ENCODE data around the gene SMDT1. TPM values are rescaled to one million over a fixed set of nuclear protein-coding genes. Genes with fewer than 3 reads are reported as not detected.

SMDT1 gene, protein sequence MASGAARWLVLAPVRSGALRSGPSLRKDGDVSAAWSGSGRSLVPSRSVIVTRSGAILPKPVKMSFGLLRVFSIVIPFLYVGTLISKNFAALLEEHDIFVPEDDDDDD
- polyA plus RNA-seq (ENCODE audit: insufficient read length in 10 of 10): 100 to 1,000 TPM in 9 of 10 donors, 10 to 100 TPM in 1; 94.1 to 156 (median 122) TPM
- long read RNA-seq, donor 1, transcript SMDT1-202 (3 exons, 591 nt): minor isoform, 12 of 194 reads
- long read RNA-seq, donor 1, transcript SMDT1-201 (3 exons, 1,567 nt): major isoform, 169 of 194 reads
- long read RNA-seq, donor 1, transcript SMDT1-203 (2 exons, 556 nt): minor isoform, 5 of 194 reads
- long read RNA-seq, donor 1, partial matches to known transcripts: 8 of 194 reads
- long read RNA-seq, donor 1, other reads (novel, unspliced or antisense): 0 of 194 reads
- long read RNA-seq, donor 2, transcript SMDT1-201 (3 exons, 1,567 nt): major isoform, 126 of 579 reads
- long read RNA-seq, donor 2, transcript SMDT1-202 (3 exons, 591 nt): minor isoform, 6 of 579 reads
- long read RNA-seq, donor 2, partial matches to known transcripts: 27 of 579 reads
- long read RNA-seq, donor 2, other reads (novel, unspliced or antisense): 416 of 579 reads
- long read RNA-seq, donor 3: 0 reads
- long read RNA-seq, donor 4, transcript SMDT1-202 (3 exons, 591 nt): minor isoform, 5 of 126 reads
- long read RNA-seq, donor 4, transcript SMDT1-201 (3 exons, 1,567 nt): major isoform, 119 of 126 reads
- long read RNA-seq, donor 4, partial matches to known transcripts: 0 of 126 reads
- long read RNA-seq, donor 4, other reads (novel, unspliced or antisense): 0 of 126 reads
- long read RNA-seq, donor 5, transcript SMDT1-202 (3 exons, 591 nt): minor isoform, 7 of 179 reads
- long read RNA-seq, donor 5, transcript SMDT1-201 (3 exons, 1,567 nt): major isoform, 163 of 179 reads
- long read RNA-seq, donor 5, partial matches to known transcripts: 8 of 179 reads
- long read RNA-seq, donor 5, other reads (novel, unspliced or antisense): 0 of 179 reads
- long read RNA-seq, donor 6, transcript SMDT1-201 (3 exons, 1,567 nt): major isoform, 123 of 140 reads
- long read RNA-seq, donor 6, transcript SMDT1-202 (3 exons, 591 nt): minor isoform, 8 of 140 reads
- long read RNA-seq, donor 6, partial matches to known transcripts: 6 of 140 reads
- long read RNA-seq, donor 6, other reads (novel, unspliced or antisense): 0 of 140 reads
- long read RNA-seq, donor 7, transcript SMDT1-201 (3 exons, 1,567 nt): major isoform, 110 of 124 reads
- long read RNA-seq, donor 7, transcript SMDT1-202 (3 exons, 591 nt): minor isoform, 8 of 124 reads
- long read RNA-seq, donor 7, partial matches to known transcripts: 0 of 124 reads
- long read RNA-seq, donor 7, other reads (novel, unspliced or antisense): 5 of 124 reads
- long read RNA-seq, donor 8, transcript SMDT1-201 (3 exons, 1,567 nt): major isoform, 87 of 100 reads
- long read RNA-seq, donor 8, partial matches to known transcripts: 7 of 100 reads
- long read RNA-seq, donor 8, other reads (novel, unspliced or antisense): 0 of 100 reads
- long read RNA-seq, donor 9, transcript SMDT1-201 (3 exons, 1,567 nt): major isoform, 22 of 23 reads
- long read RNA-seq, donor 9, partial matches to known transcripts: 0 of 23 reads
- long read RNA-seq, donor 9, other reads (novel, unspliced or antisense): 0 of 23 reads

GRCh38 chr22:42079319-42080251 is at the start of gene SMDT1:
Gene SMDT1 (plus strand): TSS chr22:42079700. CDS start chr22:42079769, 69 bp downstream.
- DNase-seq: peak; percentile 98 to 100 (median 98)

DNA sequence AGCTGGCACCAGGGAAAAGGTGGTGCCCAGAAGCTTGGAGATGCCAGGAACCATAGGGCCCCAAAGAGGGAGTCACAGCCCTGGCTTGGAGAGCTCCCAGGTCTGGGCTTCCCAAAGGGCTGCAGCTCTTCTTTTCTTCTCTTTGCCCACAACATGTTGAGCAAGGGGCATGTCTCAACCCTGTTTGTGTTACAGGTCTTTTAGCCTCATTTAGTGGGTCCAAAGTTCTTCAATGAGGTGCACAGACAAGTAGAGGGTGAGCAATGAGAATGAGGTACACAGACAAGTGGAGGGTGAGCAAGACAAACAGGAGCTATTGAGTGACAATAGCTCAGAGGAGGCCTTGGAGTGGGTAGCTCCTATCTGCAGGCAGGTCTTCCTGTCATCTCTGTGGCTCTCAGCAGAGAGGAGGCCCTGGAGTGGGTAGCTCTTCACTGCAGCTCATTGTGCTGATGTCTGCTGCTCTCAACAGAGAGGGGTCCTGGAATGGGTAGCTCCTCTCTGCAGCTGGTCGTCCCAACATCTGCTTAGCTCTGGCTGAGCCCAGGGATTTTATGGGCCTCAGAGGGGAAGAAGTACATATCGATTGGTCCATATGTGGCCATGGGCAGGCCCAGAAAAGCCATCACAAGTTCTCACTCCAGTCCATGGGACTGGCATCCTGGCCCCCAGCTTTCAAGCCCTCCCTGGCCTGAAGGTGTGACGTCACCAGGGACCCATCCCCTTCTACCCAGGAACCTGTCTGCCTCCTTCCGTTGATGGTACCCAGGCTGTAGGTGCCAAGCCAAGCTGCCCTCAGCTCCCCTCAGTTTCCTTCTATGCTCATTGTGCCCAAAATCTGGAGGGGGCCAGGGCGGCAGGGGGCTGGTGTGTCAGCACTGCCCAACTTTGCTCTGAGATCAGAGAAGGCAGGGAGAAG is 46.0 kb upstream of the SMDT1 start:
- no peak for DNase-seq

DNA sequence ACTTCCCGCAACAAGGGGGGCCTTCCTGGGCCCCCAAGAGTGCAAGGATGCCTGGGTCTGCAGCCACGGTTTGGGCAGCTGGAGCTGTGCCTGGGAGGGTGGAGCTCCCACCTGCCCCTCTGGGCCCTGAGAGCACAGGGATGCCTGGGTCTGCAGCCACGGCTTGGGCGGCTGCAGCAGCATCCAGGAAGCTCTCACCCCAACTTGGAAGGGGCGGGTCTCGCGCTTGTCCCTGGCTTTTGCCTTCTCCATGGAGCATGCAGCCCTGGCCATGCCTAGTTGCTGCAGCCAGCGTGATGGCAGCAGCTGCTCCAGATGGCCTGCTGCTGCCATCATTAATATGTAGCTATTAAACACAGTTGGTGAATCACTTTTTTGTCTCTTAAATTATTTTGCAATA is 44.2 kb upstream of the SMDT1 start:
- DNase-seq: no peak

- DNase-seq: no peak
Measured at GRCh38 chr22:42039271-42039670, 40.2 kb upstream of the SMDT1 start.

DNA sequence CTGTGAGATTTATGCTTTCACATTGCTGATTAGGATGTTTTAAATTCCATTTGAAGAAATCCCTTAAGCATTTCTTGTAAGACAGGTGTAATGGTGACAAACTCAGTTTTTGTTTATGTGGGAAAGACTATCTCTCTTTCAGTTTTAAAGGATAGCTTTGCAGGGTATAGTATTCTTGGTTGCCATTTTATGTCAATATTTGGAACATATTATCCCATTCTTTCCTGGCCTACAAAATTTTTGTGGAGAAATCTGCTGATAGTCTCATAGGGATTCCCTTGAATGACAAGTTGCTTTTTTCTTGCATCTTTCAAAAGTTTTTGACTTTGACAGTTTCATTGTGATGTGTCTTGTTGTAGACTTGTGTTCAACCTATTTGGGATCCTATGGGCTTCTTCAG is 37.7 kb upstream of the SMDT1 start:
- DNase-seq: no peak

DNA sequence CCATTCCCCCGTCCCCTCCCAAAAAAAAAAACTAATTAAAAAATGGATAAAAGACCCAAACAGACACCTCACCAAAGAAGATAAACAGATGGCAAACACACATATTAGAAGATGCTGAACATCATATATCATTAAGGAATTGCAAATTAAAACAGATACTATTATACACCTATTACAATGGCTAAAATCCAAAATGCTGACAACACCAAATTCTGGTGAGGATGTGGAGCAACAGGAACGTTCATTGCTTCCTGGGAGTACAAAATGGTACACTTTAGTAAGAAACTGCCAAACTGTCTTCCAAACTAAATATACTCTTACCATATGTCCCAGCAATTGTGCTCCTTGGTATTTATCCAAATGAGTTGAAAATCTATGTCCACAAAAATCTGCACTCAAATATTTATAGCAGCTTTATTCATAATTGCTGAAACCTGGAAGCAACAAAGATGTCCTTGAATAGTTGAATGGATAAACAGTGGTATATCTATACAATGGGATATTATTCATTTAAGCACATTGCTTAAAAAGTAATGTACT is 28.8 kb upstream of the SMDT1 start:
- no peak for DNase-seq

DNA sequence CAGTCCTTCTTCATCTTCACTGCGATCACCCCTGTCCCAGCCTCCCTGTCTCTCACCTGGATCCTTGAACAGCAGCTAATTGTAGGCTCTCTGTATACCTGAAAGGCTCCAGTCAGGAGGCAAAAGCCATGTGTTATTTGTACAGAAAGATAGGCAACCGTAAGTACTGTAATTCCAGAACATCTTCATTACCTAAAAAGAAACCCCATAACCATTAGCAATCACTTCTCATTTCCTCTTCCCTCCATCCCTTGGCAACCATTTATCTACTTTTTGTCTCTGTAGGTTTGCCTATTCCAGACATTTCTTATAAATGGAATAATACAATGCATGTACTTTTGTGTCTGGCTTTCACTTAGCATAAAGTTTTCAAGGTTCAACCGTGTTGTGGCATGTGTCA is 26.7 kb upstream of the SMDT1 start:
- DNase-seq: no peak

DNA sequence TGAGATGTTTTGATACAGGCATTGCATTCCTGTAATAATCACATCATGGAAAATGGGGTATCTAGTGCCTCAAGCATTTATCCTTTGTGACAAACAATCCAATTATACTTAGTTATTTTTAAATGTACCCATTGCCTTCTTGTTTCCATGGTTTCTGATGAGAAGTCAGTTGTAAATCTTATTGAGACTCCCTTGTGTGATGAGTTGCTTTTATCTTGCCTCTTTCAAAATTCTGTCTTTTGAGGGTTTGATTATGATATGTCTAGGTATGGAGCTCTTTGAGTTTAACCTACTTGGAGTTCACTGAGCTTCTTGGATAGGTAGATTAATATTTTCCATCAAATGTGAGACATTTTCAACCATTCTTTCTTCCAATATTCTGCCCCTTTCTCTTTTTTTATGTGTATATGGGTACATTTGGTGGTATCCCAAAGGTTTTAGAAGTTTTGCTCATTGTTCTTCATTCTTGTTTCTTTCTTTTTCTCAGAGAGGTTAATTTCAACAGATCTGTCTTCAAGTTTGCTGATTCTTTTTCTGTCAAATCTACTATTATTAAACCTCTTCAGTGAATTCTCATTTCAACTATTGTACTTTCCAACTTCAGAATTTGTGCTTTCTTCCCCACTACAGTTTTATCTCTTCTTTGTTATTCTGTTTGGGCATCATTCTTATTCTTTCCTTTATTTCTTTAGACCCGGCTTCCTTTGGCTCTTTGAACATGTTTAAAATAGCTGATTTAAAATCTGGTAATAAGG is 22.6 kb upstream of the SMDT1 start:
- DNase-seq: no peak

- DNase-seq: no peak
Measured at GRCh38 chr22:42060489-42060888, 19.0 kb upstream of the SMDT1 start.

DNA sequence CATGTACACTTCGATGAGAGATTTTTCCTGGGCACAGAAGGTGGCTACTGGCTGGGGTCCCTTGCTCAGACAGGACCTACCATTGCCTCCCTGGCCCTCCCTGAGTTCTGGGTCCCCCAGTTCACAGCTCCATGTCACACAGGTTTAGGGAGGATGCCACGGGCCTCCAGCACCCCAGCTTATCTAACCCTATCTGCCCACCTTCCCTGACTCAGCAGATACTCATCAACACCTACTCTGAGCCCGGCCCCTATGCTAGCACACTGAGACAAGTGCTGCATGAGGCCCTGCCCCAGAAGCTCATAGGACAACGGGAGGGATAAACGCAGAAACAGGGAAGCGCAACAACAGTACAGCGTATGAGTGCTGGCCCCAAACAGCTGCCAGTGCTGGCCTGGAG is 18.5 kb upstream of the SMDT1 start:
- DNase-seq: no peak

GRCh38 chr22:42062506-42063170 is 16.9 kb upstream of the SMDT1 start:
- no peak for DNase-seq

- no peak for DNase-seq
Measured at GRCh38 chr22:42064629-42065028, 14.9 kb upstream of the SMDT1 start.

GRCh38 chr22:42065438-42066125 is 13.9 kb upstream of the SMDT1 start:
- DNase-seq: no peak

GRCh38 chr22:42066126-42066761 is 13.3 kb upstream of the SMDT1 start:
- DNase-seq: no peak

GRCh38 chr22:42066937-42067336 is 12.6 kb upstream of the SMDT1 start:
- DNase-seq: no peak

GRCh38 chr22:42067671-42068251 is 11.7 kb upstream of the SMDT1 start:
- no peak for DNase-seq
